Measurements from ENCODE around the gene GGACT. TPM values are rescaled to one million over a fixed set of nuclear protein-coding genes. Genes with fewer than 3 reads are reported as not detected.

The GGACT gene
- total RNA-seq, 1 experiment from 2014 or later, result 2.5 TPM

- Histone ChIP-seq H3K4me3 (ENCODE audit: low read depth in 2 of 2, low read length in 2 of 2) (no peak overlapping the region), H3K36me3 (ENCODE audit: control insufficient read depth, insufficient read depth, low read length) (no peaks in the 10 kb centered on the region), H3K27ac (ENCODE audit: low read length) (no peak overlapping the region), H3K9me3 (ENCODE audit: control insufficient read depth, insufficient read depth, low read depth, low read length) (no peaks in the 10 kb centered on the region), H3K4me1 (ENCODE audit: control insufficient read depth, insufficient read depth, low read length) (no peaks in the 10 kb centered on the region; the same call in 1 of the 2 replicates), H3K27me3 (ENCODE audit: control insufficient read depth, insufficient read depth, low read length) (no peaks in the 10 kb centered on the region)
- ATAC-seq (no peak), DNase-seq (ENCODE audit: low read depth, low spot score) (no peak)
- no peak for TF ChIP-seq CTCF (IDR thresholded peaks at IDR 0.05)
- TF ChIP-seq TCF7L2 (IDR thresholded peaks at IDR 0.05; ENCODE audit: low read depth, low read length), result no peak
- no peak for TF ChIP-seq REST (IDR thresholded peaks at IDR 0.05; ENCODE audit: insufficient read depth in 1 of 2, low read depth in 2 of 2, low read length in 1 of 2)
- no peak for TF ChIP-seq SIN3A (IDR thresholded peaks at IDR 0.05; ENCODE audit: borderline replicate concordance, insufficient read depth, low read depth, low read length)
- TF ChIP-seq POLR2AphosphoS5 (IDR thresholded peaks at IDR 0.05; ENCODE audit: low read depth, low read length), result no peak
- in situ Hi-C loops (cut with HindIII; ENCODE audit: low pct_unique_long_range_greater_than_20kb, low sequenced_read_pairs), result no loop called here
- intact Hi-C loops (cut with micrococcal nuclease; ENCODE audit: unreplicated experiment), result no loop called here
- BruUV-seq (replicated peaks), result no TSS peak
- CTCF ChIA-PET, result no interaction called here
- POLR2A ChIA-PET, result no interaction called here
Observed at GRCh38 chr13:100506154-100506553, 82.4 kb downstream of the GGACT start.

GRCh38 chr13:100503622-100504021 is 85.0 kb downstream of the GGACT start:
- Histone ChIP-seq H3K36me3 (ENCODE audit: control insufficient read depth, insufficient read depth, low read length) (no peaks in the 10 kb centered on the region), H3K27me3 (ENCODE audit: control insufficient read depth, insufficient read depth, low read length) (no peaks in the 10 kb centered on the region), H3K4me1 (ENCODE audit: control insufficient read depth, insufficient read depth, low read length) (no peaks in the 10 kb centered on the region; the same call in 1 of the 2 replicates), H3K9me3 (ENCODE audit: control insufficient read depth, insufficient read depth, low read depth, low read length) (no peaks in the 10 kb centered on the region), H3K4me3 (ENCODE audit: low read depth in 2 of 2, low read length in 2 of 2) (no peak overlapping the region), H3K27ac (ENCODE audit: low read length) (no peak overlapping the region)
- intact Hi-C loops (cut with micrococcal nuclease; ENCODE audit: unreplicated experiment), result no loop called here
- DNase-seq (ENCODE audit: low read depth, low spot score), result no peak
- in situ Hi-C loops (cut with HindIII; ENCODE audit: low pct_unique_long_range_greater_than_20kb, low sequenced_read_pairs), result no loop called here
- CTCF ChIA-PET, result no interaction called here
- POLR2A ChIA-PET, result no interaction called here
- TF ChIP-seq SIN3A (IDR thresholded peaks at IDR 0.05; ENCODE audit: borderline replicate concordance, insufficient read depth, low read depth, low read length) (no peak), REST (IDR thresholded peaks at IDR 0.05; ENCODE audit: insufficient read depth in 1 of 2, low read depth in 2 of 2, low read length in 1 of 2) (no peak), POLR2AphosphoS5 (IDR thresholded peaks at IDR 0.05; ENCODE audit: low read depth, low read length) (no peak), CTCF (IDR thresholded peaks at IDR 0.05) (no peak), TCF7L2 (IDR thresholded peaks at IDR 0.05; ENCODE audit: low read depth, low read length) (no peak)
- no TSS peak for BruUV-seq (replicated peaks)
- no peak for ATAC-seq

Data from Panc1 (cell line).